Urinary bladder (tissue), 4 donors: ENCODE data around the gene ZNF672. TPM values are rescaled to one million over a fixed set of nuclear protein-coding genes. Genes with fewer than 3 reads are reported as not detected.
"Not testable (repeated sequence)": the region's sequence is repeated elsewhere in the genome, so short reads cannot be mapped to it uniquely, and the experiment has no call there.

ENCODE experiments used
- DNase-seq: peaks from one replicate; pipeline ENCODE4 v3.0.0-alpha.2; 2015; ENCODE audit errors: extremely low spot score
- H3K27ac ChIP-seq: one replicate; pipeline ENCODE4 v1.5.1; 2013; ENCODE audit warnings: low read depth, mild to moderate bottlenecking, moderate library complexity
- H3K36me3 ChIP-seq: one replicate; pipeline ENCODE4 v1.6.1; 2013; ENCODE audit warnings: mild to moderate bottlenecking, moderate library complexity; ENCODE audit not compliant: insufficient read depth
- H3K4me1 ChIP-seq: one replicate; pipeline ENCODE4 v1.6.1; 2013; ENCODE audit warnings: mild to moderate bottlenecking, moderate library complexity; ENCODE audit not compliant: insufficient read depth
- H3K4me3 ChIP-seq: one replicate; pipeline ENCODE4 v1.5.1; 2013; ENCODE audit warnings: low read depth, low read length
- WGBS: extraction: QIAGEN DNeasy Blood & Tissue Kit; methylation state at CpG from one replicate; pipeline ENCODE4 v1.1.7; 2013; 5-methylcytosine and 5-hydroxymethylcytosine counted together
- polyA plus RNA-seq: library from polyadenylated mRNA; stranded (reverse); fragments of 200-250 nt; gene quantifications from one replicate; pipeline ENCODE4 v1.2.3, GENCODE V29; 2013
- small RNA-seq: library from RNA; depleted of rRNA; stranded (forward); fragments of <200 nt; gene quantifications from one replicate; pipeline ENCODE3, GENCODE V24; 2014
- total RNA-seq: library from RNA; depleted of rRNA; stranded (reverse); fragments of >200 nt; gene quantifications from one replicate; pipeline ENCODE4 v1.2.3, GENCODE V29; 2014
- donor health status: healthy with polysubstance abuse.
- donor health status: healthy.

The ZNF672 gene
- total and polyA plus RNA-seq, 2 donors, result 12.9 to 32.5 TPM

- H3K4me1 ChIP-seq, result no peaks in the 10 kb centered on the region
- no peak for DNase-seq
- H3K27ac ChIP-seq, result no peak overlapping the region
- WGBS, result 81% methylated on average over 1 of the region's 1 CpG
- no peaks in the 10 kb centered on the region for H3K36me3 ChIP-seq
- H3K4me3 ChIP-seq, result no peak overlapping the region
Measured at GRCh38 chr1:248885646-248886045, 47.6 kb downstream of the ZNF672 start.

- Histone ChIP-seq H3K27ac (no peak overlapping the region), H3K4me1 (no peaks in the 10 kb centered on the region), H3K36me3 (no peaks in the 10 kb centered on the region), H3K4me3 (no peak overlapping the region)
- WGBS, result 8% methylated on average over 1 of the region's 1 CpG
- DNase-seq, result no peak
Measured at GRCh38 chr1:248886237-248886895, 48.3 kb downstream of the ZNF672 start.

GRCh38 chr1:248889914-248890243 is 51.9 kb downstream of the ZNF672 start:
- not testable (repeated sequence) for H3K27ac ChIP-seq, DNase-seq, H3K4me1 ChIP-seq, H3K36me3 ChIP-seq, H3K4me3 ChIP-seq
- 76% methylated on average over 10 of the region's 10 CpGs for WGBS

- H3K36me3 ChIP-seq, result no peaks in the 10 kb centered on the region
- no peak overlapping the region for H3K4me3 ChIP-seq
- DNase-seq, result no peak
- no peaks in the 10 kb centered on the region for H3K4me1 ChIP-seq
- H3K27ac ChIP-seq, result no peak overlapping the region
- WGBS, result 88% methylated on average over 9 of the region's 9 CpGs
Measured at GRCh38 chr1:248890549-248891498, 52.8 kb downstream of the ZNF672 start.

- Histone ChIP-seq H3K4me1 (no peaks in the 10 kb centered on the region), H3K27ac (no peak overlapping the region), H3K36me3 (no peaks in the 10 kb centered on the region), H3K4me3 (no peak overlapping the region)
- no peak for DNase-seq
- 84% methylated on average over 2 of the region's 2 CpGs for WGBS
Measured at GRCh38 chr1:248891758-248892157, 53.7 kb downstream of the ZNF672 start.

- H3K4me1 ChIP-seq, result no peaks in the 10 kb centered on the region
- H3K4me3 ChIP-seq, result no peak overlapping the region
- no peak overlapping the region for H3K27ac ChIP-seq
- 71% methylated on average over 1 of the region's 1 CpG for WGBS
- no peaks in the 10 kb centered on the region for H3K36me3 ChIP-seq
- DNase-seq, result no peak
Measured at GRCh38 chr1:248892590-248892989, 54.6 kb downstream of the ZNF672 start.

- Histone ChIP-seq H3K4me1 (no peaks in the 10 kb centered on the region), H3K4me3 (no peak overlapping the region), H3K36me3 (no peaks in the 10 kb centered on the region), H3K27ac (no peak overlapping the region)
- no peak for DNase-seq
Measured at GRCh38 chr1:248894837-248895236, 56.8 kb downstream of the ZNF672 start.

GRCh38 chr1:248897412-248898337 is 59.7 kb downstream of the ZNF672 start:
- no peak overlapping the region for H3K4me3 ChIP-seq
- 33% methylated on average over 9 of the region's 9 CpGs for WGBS
- DNase-seq, result no peak
- H3K27ac ChIP-seq, result no peak overlapping the region
- no peaks in the 10 kb centered on the region for H3K4me1 ChIP-seq
- H3K36me3 ChIP-seq, result no peaks in the 10 kb centered on the region

Small RNAs within 50 kb of the gene (small RNA-seq; reads per million reads assigned to genes)
- not detected for gene MIR3124

Other genes starting within 250 kb of the ZNF672 start
- gene OR2T10, start 240.5 kb upstream of the ZNF672 start, total RNA-seq, result not detected
- gene OR2T10, start 240.5 kb upstream of the ZNF672 start, polyA plus RNA-seq, result not detected
- gene OR2T11, start 203.1 kb upstream of the ZNF672 start, total RNA-seq, result not detected
- not detected for gene OR2T11, start 203.1 kb upstream of the ZNF672 start, polyA plus RNA-seq
- gene OR2T35, start 192.9 kb upstream of the ZNF672 start, total RNA-seq, result not detected
- not detected for gene OR2T35, start 192.9 kb upstream of the ZNF672 start, polyA plus RNA-seq
- gene OR2T27, start 182.7 kb upstream of the ZNF672 start, total RNA-seq, result not detected
- gene OR2T27, start 182.7 kb upstream of the ZNF672 start, polyA plus RNA-seq, result not detected
- not detected for gene OR14I1, start 135.5 kb upstream of the ZNF672 start, total RNA-seq
- not detected for gene OR14I1, start 135.5 kb upstream of the ZNF672 start, polyA plus RNA-seq
- not detected for gene LYPD8, start 82.5 kb upstream of the ZNF672 start, total RNA-seq
- not detected for gene LYPD8, start 82.5 kb upstream of the ZNF672 start, polyA plus RNA-seq
- 12.7 TPM for gene SH3BP5L, start 12.3 kb upstream of the ZNF672 start, total RNA-seq
- 21.8 TPM for gene SH3BP5L, start 12.3 kb upstream of the ZNF672 start, polyA plus RNA-seq
- 14.7 TPM for gene ZNF692, start 20.9 kb downstream of the ZNF672 start, total RNA-seq
- 40.8 TPM for gene ZNF692, start 20.9 kb downstream of the ZNF672 start, polyA plus RNA-seq
- gene PGBD2, start 68.0 kb downstream of the ZNF672 start, total RNA-seq, result 10.2 TPM
- 4.2 TPM for gene PGBD2, start 68.0 kb downstream of the ZNF672 start, polyA plus RNA-seq